Measurements from ENCODE around the gene MASP2. TPM values are rescaled to one million over a fixed set of nuclear protein-coding genes. Genes with fewer than 3 reads are reported as not detected.
"Not testable (repeated sequence)": the region's sequence is repeated elsewhere in the genome, so short reads cannot be mapped to it uniquely, and the experiment has no call there.

The MASP2 gene
- total RNA-seq, 2 experiments from 2014 or later: not detected

DNA sequence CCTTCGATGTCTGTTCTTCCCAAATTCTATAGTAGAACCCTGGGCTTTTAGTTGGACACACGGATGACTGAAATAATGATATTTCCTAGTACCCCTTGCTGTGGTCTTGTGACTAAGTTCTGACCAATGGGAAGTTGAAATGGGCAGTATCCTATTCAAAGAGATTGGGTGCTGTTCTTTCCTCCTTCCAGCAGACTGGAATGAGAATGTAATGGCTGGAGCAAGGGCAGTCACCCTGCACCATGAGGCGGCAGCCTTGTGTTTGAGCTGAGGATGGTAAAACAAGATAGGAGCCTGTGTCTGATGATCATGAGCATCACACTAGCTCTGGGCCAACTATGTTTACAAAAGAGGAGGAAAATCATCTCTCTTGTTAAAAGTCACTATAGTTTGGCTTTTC lies 17.9 kb upstream of the MASP2 start:
- Mint-ChIP-seq H3K27ac (no peak overlapping the region), H3K36me3 (ENCODE audit: low read depth) (peaks cover 55% of the 10 kb centered on the region), H3K9me3 (no peaks in the 10 kb centered on the region), H3K4me1 (peaks cover 36% of the 10 kb centered on the region), H3K27me3 (no peaks in the 10 kb centered on the region), H3K4me3 (no peak overlapping the region)
- ChIA-PET POLR2A (no interaction called here), CTCF (interaction anchor here (0.8 to 1.2 kb wide), 2 partner anchors 9 to 10 kb away, joined by 4 read pairs; no protein-coding TSS in a partner anchor)
- no peak for DNase-seq

DNA sequence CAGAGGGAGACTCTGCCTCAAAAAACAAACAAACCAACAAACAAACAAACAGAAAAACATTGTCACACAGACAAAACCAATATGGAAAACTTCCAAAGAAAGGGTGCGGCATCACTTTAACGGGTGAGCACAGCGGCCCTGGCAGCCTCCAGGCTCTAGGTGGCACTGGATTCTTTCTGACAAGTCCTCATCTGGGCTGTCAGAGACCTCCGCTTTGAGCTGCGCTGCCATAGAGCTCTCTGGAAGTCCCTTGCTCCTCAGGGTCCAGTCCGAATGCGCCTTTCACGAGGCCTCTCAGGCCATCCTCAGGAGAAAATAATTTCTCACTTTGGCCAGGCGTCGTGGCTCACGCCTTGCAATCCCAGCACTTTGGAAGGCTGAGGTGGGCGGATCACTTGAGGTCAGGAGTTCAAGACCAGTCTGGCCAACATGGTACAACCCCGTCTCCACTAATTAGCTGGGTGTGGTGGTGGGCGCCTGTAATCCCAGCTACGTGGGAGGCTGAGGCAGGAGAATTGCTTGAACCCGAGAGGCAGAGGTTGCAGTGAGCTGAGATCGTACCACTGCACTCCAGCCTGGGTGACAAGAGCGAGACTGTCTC lies 17.0 kb upstream of the MASP2 start:
- DNase-seq, H3K27ac Mint-ChIP-seq, H3K4me3 Mint-ChIP-seq, H3K9me3 Mint-ChIP-seq, POLR2A ChIA-PET, H3K27me3 Mint-ChIP-seq: not testable (repeated sequence)
- Mint-ChIP-seq H3K4me1 (peaks cover 33% of the 10 kb centered on the region), H3K36me3 (ENCODE audit: low read depth) (peaks cover 46% of the 10 kb centered on the region)
- CTCF ChIA-PET: interaction anchor here (1.1 to 1.2 kb wide), 4 partner anchors 8 to 93 kb away, joined by 3 to 5 read pairs (median 4); no protein-coding TSS in a partner anchor

DNA sequence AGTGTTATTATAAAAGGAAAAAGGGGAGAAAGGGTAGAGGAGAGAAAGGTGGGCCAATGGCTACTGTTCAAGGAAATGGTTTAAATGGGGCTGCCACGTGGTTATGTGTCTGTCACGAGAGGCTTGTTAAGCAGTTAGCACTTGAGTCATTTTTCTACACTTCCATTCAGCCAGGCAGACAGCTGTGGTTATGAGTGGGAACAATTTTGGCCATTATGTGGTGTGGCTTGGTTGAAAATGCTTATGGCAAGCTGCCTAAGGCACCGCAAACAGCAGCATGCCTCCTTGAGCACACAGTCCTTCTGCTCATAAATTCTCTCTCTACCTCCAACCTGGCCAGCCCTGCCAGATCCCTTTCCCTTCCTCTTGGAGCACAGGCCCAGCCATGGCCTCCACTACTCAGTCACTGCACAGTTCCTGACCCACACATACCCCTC lies 15.9 kb upstream of the MASP2 start:
- H3K4me3 Mint-ChIP-seq: no peak overlapping the region
- H3K4me1 Mint-ChIP-seq: peaks cover 41% of the 10 kb centered on the region
- POLR2A ChIA-PET: no interaction called here
- peaks cover 38% of the 10 kb centered on the region for H3K36me3 Mint-ChIP-seq (ENCODE audit: low read depth)
- peak; percentile 37 for DNase-seq
- no peaks in the 10 kb centered on the region for H3K27me3 Mint-ChIP-seq
- H3K9me3 Mint-ChIP-seq: no peaks in the 10 kb centered on the region
- H3K27ac Mint-ChIP-seq: peak overlapping the region; percentile 72
- CTCF ChIA-PET: interaction anchor here (0.9 to 1.1 kb wide), 2 partner anchors 11 to 25 kb away, joined by 4 to 5 read pairs; no protein-coding TSS in a partner anchor

DNA sequence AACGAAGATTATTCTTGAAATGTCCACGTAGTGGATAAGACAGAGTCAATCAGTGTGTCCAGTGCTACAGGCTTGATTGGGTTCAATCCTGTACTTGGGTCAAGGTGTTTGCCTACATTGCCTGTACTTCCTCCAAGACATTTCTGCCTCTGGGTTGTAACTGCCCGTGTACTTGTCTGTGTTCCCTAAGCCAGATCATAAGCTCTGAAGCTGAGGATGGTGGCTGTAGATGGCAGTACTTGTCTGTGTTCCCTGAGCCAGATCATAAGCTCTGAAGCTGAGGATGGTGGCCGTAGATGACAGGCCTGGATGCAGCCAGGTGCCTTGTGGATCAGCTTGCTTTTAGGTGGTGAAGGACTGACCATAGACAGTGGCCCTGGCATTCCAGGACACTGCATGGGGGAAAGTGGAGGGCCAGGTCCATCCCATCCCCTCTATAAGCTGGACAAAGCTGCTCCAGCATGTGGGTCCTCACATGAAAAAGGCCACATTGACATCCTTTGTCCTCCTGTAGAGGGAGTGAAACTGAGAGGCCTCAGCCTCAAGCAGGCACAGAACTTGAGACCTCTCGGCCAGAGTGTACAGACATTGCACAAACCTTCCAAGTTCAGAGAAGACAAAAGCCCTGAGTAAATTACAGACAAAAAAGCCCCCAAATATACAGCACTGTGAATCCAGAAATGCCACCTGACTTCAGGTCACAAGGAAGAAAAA lies 14.8 kb upstream of the MASP2 start:
- Mint-ChIP-seq H3K9me3 (no peaks in the 10 kb centered on the region), H3K4me1 (peaks cover 44% of the 10 kb centered on the region), H3K27me3 (no peaks in the 10 kb centered on the region), H3K27ac (peak overlapping the region; percentile 93), H3K36me3 (ENCODE audit: low read depth) (peaks cover 34% of the 10 kb centered on the region), H3K4me3 (peak overlapping the region; percentile 85)
- no peak for DNase-seq
- ChIA-PET CTCF (interaction anchor here (0.7 to 3.1 kb wide), 3 partner anchors 9 to 24 kb away, joined by 3 to 20 read pairs (median 3); no protein-coding TSS in a partner anchor), POLR2A (interaction anchor here (0.6 kb wide), 1 partner anchor 847 kb away, joined by 3 read pairs; no protein-coding TSS in a partner anchor)

DNA sequence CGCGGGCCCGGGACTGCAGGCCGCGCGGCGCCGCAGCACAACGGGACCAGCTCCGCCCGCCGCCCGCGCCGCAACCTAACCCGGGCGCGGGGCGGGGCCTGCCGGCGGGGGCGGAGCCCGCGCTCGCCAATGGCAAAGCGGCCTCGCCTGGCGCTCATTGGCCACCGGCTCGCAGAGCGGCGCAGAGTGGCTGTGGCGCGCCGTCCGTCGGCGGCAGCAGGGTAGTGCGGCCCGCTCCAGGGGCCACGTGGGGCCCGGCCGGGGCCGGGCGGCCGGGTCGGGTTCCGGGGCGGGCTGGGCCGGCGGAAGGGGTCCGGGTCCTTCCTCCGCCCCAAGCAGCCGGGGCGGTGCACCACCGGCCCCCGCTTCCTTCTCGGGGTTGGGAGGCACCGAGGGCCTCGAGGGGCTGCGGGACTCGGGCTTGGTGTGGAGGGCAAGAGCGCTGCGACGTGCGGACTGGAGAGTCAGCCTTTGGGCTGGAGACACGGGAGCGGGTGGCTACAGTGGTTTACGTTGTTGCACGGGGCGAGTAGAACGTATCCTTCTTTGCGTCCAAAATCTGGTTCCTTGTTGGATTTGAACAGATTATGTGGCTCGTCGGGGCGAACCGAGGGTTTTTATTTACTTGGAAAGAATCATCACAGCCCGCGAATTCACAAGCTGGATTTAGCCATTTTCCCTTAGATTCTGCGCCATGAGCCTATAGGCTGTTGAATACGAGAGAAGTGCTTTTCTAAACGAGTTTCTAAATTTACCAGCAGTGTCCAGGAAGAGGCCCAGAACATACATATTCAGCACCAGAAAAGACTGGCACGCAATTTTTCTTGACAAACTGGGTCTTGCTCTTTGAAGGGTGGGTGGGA lies 13.2 kb upstream of the MASP2 start, which contains the start of gene SRM:
Gene SRM (minus strand): TSS at position 51 of the 863 bp plus-strand sequence. CDS start 75 bp downstream, outside the sequence.
- peak within 1 kb of the TSS; percentile 93 for H3K27ac Mint-ChIP-seq
- H3K36me3 Mint-ChIP-seq (ENCODE audit: low read depth): peaks cover 21% of the 10 kb centered on the region
- POLR2A ChIA-PET: interaction anchor here (1.0 kb wide), 1 partner anchor 12 kb away, joined by 3 read pairs; no protein-coding TSS in a partner anchor
- no peaks in the 10 kb centered on the region for H3K27me3 Mint-ChIP-seq
- H3K4me1 Mint-ChIP-seq: peaks cover 44% of the 10 kb centered on the region
- peak within 1 kb of the TSS; percentile 92 for H3K4me3 Mint-ChIP-seq
- DNase-seq: peak; percentile 89
- CTCF ChIA-PET: interaction anchor here (0.6 to 3.1 kb wide), 7 partner anchors 10 to 87 kb away, joined by 3 to 20 read pairs (median 3); partner anchors contain the start of gene EXOSC10
- no peaks in the 10 kb centered on the region for H3K9me3 Mint-ChIP-seq

DNA sequence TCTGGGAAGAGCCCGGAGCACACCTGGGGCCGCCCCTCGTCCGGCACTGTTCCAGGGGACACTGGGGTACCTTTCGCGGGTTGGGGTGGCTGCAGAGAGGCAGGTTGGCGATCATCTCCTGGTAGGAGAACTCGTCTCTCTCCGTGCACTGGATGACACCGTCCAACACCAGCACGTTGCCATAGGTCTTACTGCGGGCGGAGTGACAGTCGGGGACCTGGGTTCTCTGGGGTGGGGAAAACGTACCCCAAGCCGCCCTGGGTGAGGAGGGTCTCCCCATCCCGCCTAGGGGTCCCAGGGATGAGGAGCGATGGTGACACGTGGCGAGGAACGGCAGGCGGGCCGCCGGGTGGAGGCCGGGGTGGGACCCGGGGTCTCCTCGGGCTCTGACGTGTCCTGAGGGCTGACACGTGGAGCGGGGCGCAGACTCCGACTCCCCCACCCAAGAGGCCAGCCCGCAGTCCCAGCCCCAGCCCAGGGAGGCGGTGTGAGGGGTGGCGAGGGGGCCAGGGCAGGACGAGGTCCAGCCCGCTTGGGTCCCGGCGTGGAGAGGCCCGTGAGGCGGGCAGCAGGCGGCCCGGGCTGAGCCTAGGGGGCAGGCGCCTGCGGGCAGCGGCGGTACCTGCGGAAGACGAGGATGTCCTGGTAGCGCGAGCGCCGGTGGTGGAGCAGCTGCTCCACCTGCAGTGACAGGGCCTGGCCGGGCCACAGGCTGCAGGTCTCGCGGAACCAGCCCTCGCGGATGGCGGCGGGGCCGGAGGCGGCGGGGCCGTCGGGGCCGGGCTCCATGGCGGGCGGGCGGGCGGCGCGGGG lies 12.3 kb upstream of the MASP2 start:
- no peak for DNase-seq
- CTCF ChIA-PET: interaction anchor here (0.6 to 3.1 kb wide), 5 partner anchors 11 to 40 kb away, joined by 3 to 20 read pairs (median 3); partner anchors contain the start of gene EXOSC10
- H3K4me1 Mint-ChIP-seq: peaks cover 44% of the 10 kb centered on the region

DNA sequence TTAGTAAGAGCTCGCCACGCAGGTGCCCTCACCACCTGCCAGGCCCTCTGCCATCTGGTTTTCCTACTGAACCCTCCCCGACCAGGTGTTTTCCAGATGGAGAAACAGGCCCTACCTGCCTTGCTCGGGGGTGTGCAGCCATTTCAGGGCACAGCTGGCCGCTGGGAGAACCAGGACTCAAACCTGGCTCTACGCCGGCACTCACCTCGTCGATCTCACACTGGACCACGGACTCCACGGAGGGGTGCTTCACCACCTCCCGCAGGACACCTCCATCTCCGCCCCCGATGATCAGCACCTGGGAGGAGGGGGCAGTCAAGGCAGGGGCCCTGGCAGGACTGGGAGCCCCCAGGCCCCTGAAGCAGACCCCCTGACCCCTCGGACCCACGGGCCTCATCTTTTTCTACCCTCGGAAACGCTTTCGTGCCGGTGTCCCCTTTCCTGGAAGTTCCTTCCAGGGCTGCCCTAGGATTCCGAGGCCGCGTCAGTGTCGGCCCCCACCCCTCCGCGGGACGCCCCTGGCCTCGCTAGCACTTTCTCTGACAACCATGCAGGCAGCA lies 11.6 kb upstream of the MASP2 start:
- Mint-ChIP-seq H3K9me3 (no peaks in the 10 kb centered on the region), H3K27me3 (no peaks in the 10 kb centered on the region), H3K36me3 (ENCODE audit: low read depth) (peaks cover 19% of the 10 kb centered on the region), H3K4me1 (peaks cover 44% of the 10 kb centered on the region), H3K4me3 (peak overlapping the region; percentile 92), H3K27ac (peak overlapping the region; percentile 90)
- no peak for DNase-seq
- ChIA-PET CTCF (interaction anchor here (0.6 to 2.9 kb wide), 2 partner anchors 10 to 21 kb away, joined by 3 to 16 read pairs; no protein-coding TSS in a partner anchor), POLR2A (interaction anchor here (0.7 kb wide), 1 partner anchor 41 kb away, joined by 3 read pairs; the partner anchor contains the start of gene EXOSC10)

More for the DNA sequence above, 12.3 kb upstream of the MASP2 start:
- no peaks in the 10 kb centered on the region for H3K9me3 Mint-ChIP-seq
- H3K36me3 Mint-ChIP-seq (ENCODE audit: low read depth): peaks cover 18% of the 10 kb centered on the region
- peak overlapping the region; percentile 92 for H3K4me3 Mint-ChIP-seq
- no peaks in the 10 kb centered on the region for H3K27me3 Mint-ChIP-seq
- POLR2A ChIA-PET: interaction anchor here (1.0 kb wide), 1 partner anchor 13 kb away, joined by 3 read pairs; no protein-coding TSS in a partner anchor
- H3K27ac Mint-ChIP-seq: peak overlapping the region; percentile 90

DNA sequence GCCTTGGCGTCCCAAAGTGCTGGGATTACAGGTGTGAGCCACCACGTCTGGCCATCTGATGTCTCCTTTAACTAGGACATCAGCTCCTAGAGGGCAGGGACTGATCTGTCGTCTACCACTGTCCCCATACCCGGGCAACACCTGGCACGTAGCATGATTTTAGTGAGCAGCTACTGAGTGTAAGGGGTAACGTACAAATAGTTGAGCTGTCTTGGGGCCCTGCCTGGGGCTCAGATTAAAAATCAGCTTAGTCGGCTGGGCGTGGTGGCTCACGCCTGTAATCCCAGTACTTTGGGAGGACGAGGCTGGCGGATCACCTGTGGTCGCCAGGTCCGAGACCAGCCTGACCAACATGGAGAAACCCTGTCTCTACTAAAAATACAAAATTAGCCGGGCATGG lies 11.0 kb upstream of the MASP2 start:
- peaks cover 14% of the 10 kb centered on the region for H3K36me3 Mint-ChIP-seq (ENCODE audit: low read depth)
- CTCF ChIA-PET: interaction anchor here (1.1 to 2.9 kb wide), 2 partner anchors 12 to 20 kb away, joined by 3 to 16 read pairs; no protein-coding TSS in a partner anchor
- DNase-seq: no peak
- POLR2A ChIA-PET: interaction anchor here (0.5 to 0.7 kb wide), 2 partner anchors 13 to 42 kb away, joined by 3 read pairs; partner anchors contain the start of gene EXOSC10
- no peaks in the 10 kb centered on the region for H3K9me3 Mint-ChIP-seq
- H3K27ac Mint-ChIP-seq: no peak overlapping the region
- peak overlapping the region; percentile 92 for H3K4me3 Mint-ChIP-seq
- H3K27me3 Mint-ChIP-seq: no peaks in the 10 kb centered on the region
- H3K4me1 Mint-ChIP-seq: peaks cover 39% of the 10 kb centered on the region

DNA sequence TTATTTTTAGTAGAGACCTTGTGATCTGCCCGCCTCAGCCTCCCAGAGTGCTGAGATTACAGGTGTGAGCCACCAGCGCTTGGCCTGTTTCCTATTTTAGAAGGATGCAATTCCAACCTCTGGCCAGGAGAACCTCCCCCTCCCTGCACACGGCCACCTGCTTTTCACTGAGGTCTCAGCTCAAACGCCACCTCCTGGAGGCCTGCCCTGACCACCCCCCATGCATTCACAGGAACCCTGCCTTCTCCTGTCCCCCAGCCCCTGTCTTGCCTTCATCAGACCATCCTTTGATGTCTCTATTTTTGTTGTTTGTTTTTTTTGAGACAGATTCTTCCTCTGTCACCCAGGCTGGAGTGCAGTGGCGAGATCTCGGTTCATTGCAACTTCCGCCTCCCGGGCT lies 10.4 kb upstream of the MASP2 start:
- H3K27ac Mint-ChIP-seq: no peak overlapping the region
- no peaks in the 10 kb centered on the region for H3K27me3 Mint-ChIP-seq
- peaks cover 33% of the 10 kb centered on the region for H3K4me1 Mint-ChIP-seq
- peaks cover 10% of the 10 kb centered on the region for H3K36me3 Mint-ChIP-seq (ENCODE audit: low read depth)
- peak overlapping the region; percentile 36 for H3K4me3 Mint-ChIP-seq
- POLR2A ChIA-PET: interaction anchor here (0.5 kb wide), 1 partner anchor 13 kb away, joined by 3 read pairs; no protein-coding TSS in a partner anchor
- no peaks in the 10 kb centered on the region for H3K9me3 Mint-ChIP-seq
- CTCF ChIA-PET: interaction anchor here (0.8 to 2.9 kb wide), 4 partner anchors 9 to 22 kb away, joined by 3 to 16 read pairs (median 3); no protein-coding TSS in a partner anchor
- no peak for DNase-seq

DNA sequence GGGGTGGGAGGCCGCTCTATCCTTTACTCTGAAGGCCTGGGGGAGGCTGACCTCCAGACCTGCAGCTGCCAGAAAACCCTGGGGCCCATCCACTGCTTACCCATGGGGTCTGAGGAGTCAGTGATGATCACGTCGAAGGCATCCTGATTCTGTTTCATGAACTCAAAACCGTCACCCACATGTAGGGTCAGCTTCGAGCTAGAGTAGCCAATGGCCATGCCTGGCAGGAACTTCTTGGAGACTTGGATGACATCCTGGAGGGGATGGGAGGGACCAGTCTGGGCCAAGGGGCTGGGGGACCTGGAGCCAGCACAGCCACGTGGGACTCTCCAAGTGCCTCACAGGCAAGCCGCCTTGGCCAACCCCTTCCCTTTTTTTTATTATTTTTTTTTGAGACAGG lies 9.5 kb upstream of the MASP2 start:
- Mint-ChIP-seq H3K27me3 (no peaks in the 10 kb centered on the region), H3K4me3 (no peak overlapping the region), H3K4me1 (peaks cover 26% of the 10 kb centered on the region), H3K9me3 (no peaks in the 10 kb centered on the region), H3K27ac (no peak overlapping the region), H3K36me3 (ENCODE audit: low read depth) (peaks cover 10% of the 10 kb centered on the region)
- DNase-seq: no peak
- ChIA-PET POLR2A (no interaction called here), CTCF (interaction anchor here (0.8 to 2.9 kb wide), 5 partner anchors 8 to 31 kb away, joined by 3 to 16 read pairs (median 4); no protein-coding TSS in a partner anchor)

DNA sequence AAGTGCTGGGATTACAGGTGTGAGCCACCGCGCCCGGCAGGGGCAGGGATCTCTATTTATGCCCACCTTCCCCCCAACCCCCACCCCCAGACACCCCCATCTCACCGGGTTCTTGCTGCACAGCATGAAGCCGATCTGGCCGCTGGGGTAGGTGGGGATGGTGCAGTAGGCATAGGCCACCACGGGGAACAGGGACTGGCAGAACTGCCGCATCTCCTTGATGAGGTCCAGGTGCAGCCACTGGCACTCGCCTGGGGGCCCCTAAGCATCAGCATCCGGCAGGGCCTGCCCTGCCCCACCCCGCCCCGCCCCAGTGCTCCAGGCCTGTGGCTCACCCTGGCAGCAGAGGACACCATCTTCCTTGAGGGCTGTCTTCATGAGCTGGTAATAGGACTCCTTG lies 8.6 kb upstream of the MASP2 start:
- Mint-ChIP-seq H3K4me3 (no peak overlapping the region), H3K36me3 (ENCODE audit: low read depth) (peaks cover 10% of the 10 kb centered on the region), H3K4me1 (peaks cover 19% of the 10 kb centered on the region), H3K27me3 (no peaks in the 10 kb centered on the region), H3K9me3 (no peaks in the 10 kb centered on the region), H3K27ac (no peak overlapping the region)
- CTCF ChIA-PET: interaction anchor here (0.6 to 1.3 kb wide), 2 partner anchors 9 to 45 kb away, joined by 4 to 5 read pairs; no protein-coding TSS in a partner anchor
- POLR2A ChIA-PET: no interaction called here
- DNase-seq: no peak
